ENCODE data around the gene ELP1.
"Not testable (repeated sequence)": the region's sequence is repeated elsewhere in the genome, so short reads cannot be mapped to it uniquely, and the experiment has no call there.

ELP1 gene

DNA sequence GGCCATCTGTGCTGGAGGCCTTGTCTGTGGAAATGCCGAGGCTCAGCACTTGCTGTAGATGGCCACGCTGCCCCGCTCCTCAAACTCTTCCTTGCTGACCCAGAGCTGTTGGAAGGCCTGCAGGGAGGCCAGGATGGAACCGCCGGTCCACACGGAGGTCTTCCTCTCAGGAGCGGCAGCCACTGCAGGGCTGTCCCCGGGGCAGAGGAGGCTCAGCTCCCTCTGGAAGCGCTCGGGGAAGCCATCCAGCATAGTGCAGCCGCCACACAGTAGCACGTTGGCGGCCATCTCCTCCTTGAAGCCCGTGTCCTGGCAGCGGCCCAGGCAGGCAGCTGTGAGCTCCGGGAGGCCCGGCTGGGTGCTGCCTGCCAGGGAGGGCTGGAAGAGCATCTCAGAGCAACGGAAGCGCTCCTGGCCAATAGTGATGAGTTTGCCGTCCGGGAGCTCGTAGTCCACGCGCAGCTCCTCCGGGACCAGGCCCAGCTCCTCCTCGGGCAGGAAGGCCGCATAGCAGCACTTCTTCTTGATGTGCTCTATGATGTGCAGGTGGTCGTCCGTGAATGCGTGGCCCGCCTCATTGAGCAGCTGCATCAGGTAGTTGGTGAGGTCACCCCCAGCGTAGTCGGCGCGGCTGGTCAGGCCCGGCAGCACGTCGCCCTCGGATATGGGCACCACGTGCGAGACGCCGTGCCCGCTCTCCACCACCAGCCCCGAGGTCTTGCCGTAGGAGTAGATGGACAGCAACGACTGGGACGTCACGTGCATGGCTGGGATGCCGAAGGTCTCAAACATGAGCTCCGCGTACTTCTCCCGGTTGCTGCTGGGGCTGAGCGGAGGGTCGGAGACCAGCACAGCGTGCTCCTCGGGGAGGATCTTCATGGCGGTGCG lies 79.0 kb downstream of the ELP1 start:
- no peak for DNase-seq (ENCODE audit: low spot score)

DNA sequence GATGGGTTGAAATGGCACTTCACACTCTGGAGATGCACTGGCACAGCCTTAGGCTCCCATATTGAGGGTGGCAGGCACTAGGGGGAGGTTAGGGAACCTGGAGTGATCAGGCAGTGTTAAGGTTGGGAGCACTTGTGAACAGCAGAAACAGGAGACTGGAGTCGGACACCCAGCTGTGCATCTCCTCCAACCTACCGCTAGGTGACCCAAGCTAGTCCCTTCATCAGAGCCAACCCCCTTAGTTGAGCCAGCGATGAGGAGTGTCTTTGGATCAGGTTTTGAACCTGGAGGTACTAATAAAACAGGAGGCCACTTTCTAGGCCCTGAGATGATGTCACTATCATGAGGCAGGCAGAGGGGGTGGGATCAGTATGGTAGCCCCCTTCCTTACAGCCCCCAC lies 79.8 kb downstream of the ELP1 start:
- no peak for DNase-seq (ENCODE audit: low spot score)

DNA sequence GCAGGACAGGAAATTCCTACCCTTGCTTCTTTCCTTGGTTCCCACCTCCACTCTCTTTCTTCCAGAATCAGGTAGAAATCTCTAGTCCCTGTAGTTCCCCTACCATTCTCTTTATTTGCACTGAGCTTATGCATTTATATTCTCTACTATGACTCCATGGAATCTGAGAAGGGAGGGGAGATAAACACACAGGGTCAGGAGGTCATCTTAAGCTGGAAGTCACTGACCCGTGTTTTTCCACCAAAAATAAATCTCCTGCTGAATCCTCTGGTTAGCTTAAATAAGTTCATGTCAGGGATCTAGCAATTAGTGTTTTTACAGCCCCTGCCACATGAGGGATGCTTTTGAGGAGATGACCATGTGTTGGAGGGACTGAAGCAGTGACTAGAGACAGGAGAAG lies 81.8 kb downstream of the ELP1 start:
- DNase-seq (ENCODE audit: low spot score), result no peak

DNA sequence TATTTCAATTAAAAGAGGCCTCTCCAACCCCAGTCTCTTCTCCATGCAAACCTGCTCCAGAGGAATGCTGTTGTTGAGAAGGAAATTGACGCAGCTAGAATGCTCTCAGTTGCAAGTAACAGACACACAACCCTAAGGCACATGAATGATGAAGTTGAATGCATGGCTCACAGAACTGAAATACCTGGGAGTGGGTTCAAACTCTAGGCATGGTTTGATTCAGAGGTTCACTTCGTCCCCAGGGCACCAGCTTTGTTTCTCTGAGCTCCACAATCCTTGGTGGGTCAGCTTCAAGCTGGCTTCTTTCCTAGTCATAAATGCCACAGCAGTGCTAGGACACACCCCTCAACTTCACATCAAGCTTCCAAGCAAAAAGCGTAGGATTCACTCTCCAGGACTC lies 82.8 kb downstream of the ELP1 start:
- DNase-seq (ENCODE audit: low spot score), result no peak

DNA sequence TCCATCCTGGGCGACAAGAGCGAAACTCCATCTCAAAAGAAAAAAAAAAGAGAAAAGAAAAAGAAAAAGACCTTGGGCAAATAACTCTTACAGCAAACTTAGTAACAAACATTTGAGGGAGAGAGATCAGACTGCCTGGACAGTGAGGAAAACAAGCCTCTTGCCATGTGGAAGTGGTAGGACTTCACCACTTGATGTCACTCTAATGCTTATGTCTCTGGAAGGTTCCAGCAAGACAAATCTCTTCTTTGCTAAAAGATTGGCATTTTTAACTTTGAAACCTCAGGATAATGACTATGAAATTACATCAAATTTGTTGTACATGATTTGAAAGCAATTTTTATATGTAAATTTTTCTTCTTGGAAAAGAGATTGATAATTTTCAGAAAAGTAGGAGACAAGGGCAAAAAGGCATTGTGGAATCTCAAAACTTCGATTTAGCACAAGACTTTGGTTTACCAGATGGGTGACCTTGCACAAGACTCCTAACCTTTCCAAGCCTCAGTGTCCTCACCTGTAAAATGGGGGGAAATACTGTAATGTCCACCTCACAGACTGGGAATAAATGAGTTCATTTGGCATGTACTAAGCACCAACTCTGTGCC lies 83.5 kb downstream of the ELP1 start:
- DNase-seq (ENCODE audit: low spot score), result peak; percentile 53

DNA sequence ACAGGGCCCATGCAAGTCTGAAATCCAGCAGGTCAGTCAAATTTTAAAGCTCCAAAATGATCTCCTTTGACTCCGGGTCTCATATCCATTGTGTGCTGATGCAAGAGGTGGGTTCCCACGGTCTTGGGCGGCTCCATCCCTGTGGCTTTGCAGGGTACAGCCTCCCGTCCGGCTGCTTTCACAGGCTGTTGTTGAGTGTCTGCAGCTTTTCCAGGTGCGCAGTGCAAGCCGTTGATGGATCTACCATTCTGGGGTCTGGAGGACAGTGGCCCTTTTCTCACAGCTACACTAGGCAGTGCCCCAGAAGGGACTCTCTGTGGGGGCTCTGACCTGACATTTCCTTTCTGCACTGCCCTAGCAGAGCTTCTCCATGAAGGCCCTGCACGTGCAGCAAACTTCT lies 85.6 kb downstream of the ELP1 start:
- DNase-seq (ENCODE audit: low spot score), result not testable (repeated sequence)

DNA sequence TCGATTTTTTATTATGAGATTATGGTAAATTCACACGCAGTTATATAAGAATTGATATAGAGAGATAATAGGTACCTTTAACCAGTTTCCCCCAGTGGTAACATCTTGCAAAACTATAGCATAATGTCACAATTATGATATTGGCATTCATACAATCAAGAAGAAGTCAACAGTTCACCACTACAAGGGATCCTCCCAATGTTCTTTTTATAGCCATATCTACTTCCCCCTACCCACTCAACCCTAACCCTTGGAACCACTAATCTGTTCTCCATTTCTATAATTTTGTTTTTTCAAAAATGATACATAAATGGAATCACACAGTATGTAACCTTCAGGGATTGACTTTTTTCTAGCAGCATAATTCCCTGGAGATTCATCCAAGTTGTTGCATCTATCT lies 88.0 kb downstream of the ELP1 start:
- no peak for DNase-seq (ENCODE audit: low spot score)

DNA sequence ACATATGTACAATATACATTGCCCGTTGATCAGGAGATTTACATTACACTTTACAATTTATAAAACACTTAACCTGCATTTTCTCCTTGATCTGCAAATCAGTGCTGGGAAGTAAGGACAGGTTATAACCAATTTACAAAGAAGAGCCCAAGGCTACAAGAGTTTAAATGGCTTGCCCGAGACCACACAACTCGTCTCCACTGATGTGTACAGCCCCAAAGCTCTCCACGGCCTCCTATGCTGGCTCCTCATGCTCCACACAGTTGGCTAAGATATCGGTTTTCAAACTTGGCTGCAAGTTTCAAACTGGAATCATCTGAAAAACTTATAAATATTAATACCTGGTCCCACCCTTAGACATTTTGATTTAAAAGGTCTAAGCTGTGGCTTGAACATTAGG lies 88.4 kb downstream of the ELP1 start:
- no peak for DNase-seq (ENCODE audit: low spot score)

DNA sequence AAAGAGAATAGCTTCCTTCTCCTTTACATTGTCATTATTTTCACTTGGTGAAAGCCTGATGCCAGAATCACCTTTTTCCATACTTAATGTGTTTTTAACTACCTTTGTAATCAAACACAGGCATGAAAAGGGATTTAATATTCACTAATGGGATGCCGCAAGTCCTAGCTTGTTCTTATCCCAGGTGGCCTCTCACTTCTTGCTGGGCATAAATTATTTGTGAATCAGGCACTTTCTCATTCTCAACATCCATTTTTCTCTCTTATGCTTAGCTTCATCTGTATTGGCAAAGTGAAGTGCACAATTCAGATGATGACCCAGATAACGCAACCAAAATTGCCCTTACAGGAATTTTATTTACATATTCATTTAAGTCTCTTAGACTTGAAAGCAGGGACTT lies 89.1 kb downstream of the ELP1 start:
- no peak for DNase-seq (ENCODE audit: low spot score)

DNA sequence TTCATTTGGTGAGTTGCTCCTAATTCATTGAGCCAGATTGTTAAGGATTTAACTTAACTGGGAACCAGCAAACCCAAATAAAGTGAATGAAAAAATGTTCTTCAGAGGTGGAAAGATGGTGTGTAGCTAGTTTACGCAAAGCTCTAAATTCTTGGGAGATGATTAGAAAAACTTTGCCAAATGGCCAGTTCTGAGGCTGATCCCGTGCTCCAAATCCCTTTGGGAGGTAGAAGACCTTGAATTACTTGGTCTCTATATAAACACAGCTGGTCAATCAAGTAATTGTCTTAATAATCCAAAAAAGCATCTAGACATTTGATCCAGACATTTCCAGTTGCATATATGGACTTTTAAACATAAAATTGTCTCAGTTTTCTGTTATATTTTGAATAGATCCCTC lies 89.5 kb downstream of the ELP1 start:
- no peak for DNase-seq (ENCODE audit: low spot score)

DNA sequence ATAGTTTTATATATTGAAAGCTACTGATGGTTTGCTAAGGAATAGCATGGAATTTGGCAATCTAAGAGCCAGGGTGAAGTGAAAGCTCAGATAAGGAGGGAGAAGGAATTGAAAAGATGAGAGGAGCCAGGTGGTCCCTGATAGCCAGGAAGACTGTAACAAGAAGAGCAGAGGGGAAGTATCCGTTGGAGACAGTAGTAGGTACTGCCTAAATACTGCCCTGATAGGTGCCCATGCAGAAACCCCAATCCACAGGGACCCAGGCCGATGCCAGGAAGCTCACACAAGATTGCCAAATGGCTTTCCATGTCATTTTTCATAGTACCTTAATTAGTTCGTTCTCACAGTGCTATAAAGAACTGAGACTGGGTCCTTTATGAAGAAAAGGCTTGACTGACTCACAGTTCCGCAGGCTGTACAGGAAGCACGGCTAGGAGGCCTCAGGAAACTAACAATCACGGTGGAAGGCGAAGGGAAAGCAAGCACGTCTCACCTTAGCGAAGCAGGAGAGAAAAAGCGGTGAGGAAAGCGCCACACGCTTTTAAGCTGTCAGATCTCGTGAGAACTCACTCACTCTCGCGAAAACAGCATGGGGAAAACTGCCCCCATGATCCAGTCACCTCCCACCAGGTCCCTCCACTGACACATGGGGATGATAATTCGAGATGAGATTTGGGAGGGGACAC lies 91.2 kb downstream of the ELP1 start:
- no peak for DNase-seq (ENCODE audit: low spot score)

DNA sequence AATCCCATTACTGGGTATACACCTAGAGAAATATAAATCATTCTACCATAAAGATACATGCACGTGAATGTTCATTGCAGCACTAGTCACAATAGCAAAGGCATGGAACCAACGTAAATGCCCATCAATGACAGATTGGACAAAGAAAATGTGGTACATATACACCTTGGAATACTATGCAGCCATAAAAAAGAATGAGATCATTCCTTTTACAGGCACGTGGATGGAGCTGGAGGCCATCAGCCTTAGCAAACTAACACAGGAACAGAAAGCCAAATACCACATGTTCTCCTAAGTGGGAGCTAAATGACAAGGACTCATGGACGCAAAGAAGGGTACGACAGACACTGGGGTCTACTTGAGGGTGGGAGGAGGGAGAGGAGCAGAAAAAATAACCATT lies 94.4 kb downstream of the ELP1 start:
- not testable (repeated sequence) for DNase-seq (ENCODE audit: low spot score)

DNA sequence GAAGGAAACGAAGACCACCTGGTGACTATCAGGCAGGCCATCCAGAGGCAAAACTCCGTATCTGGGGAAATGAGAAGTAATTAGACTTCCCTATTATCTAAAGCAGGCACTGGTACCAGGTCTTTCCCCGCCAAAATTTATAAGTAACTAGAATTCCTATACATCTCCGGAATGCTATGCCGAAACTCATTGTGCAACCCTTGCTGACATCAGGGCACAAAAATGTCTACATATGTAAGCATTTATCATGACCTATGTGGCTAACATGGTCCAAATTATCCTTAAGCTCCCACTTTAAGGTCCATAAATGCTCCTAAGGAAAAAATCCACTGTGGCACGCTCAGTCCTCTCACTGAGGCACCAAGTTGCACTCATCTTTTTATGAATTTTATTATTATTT lies 95.9 kb downstream of the ELP1 start:
- DNase-seq (ENCODE audit: low spot score), result no peak

DNA sequence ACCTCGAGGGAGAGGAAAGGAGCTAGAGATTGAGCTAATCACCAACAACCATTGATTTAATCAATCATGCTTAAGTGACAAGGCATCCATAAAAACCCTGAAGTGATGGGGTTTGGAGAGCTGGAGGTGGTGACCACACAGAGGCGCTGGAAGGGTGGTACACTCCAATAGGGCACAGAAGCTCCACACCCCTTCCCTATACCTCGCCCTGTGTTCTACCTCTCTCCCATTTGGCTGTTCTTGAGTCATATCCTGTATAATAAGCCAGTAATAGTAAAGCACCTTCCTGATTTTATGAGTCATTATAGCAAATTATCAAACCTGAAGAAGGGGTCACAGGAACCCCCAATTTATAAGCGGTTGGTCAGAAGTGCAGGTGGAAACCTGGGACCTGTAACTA lies 96.4 kb downstream of the ELP1 start:
- no peak for DNase-seq (ENCODE audit: low spot score)

DNA sequence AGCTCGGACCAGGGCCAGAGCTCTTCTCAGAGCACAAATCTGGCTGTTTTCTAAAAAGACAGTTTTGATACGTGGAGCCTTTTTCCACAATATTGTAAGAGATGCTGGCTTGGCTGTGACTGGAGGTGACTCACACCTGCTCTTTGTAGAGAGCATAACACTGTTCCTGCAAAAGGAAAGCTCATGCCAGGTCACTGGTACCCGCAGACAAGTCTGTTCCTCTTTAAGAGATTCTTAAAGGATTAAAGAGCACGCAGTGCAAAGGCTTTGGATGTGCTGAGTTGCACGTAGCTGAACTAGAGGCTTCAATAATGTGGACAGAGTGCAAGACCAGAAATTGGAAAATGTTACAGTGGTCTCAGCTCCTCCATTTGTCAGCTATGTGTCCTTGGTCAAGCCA lies 97.1 kb downstream of the ELP1 start:
- DNase-seq (ENCODE audit: low spot score), result no peak

DNA sequence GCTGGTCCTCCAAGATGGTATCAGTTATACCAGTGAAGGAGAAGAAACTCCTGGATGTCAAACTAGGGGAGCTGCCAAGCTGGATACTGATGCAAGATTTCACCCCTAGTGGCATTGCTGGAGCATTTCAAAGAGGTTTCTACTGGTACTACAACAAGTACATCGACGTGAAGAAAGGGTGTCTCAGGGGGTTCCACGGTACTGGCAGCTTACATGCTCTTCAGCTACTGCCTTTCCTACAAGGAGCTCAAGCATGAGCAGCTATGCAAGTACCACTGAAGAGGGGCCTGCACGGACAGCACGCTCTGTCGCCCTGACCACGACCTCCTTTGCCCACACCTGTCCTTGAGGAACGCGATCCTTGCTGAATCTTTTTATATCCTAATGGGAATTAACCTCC lies 97.6 kb downstream of the ELP1 start:
- DNase-seq (ENCODE audit: low spot score), result no peak

DNA sequence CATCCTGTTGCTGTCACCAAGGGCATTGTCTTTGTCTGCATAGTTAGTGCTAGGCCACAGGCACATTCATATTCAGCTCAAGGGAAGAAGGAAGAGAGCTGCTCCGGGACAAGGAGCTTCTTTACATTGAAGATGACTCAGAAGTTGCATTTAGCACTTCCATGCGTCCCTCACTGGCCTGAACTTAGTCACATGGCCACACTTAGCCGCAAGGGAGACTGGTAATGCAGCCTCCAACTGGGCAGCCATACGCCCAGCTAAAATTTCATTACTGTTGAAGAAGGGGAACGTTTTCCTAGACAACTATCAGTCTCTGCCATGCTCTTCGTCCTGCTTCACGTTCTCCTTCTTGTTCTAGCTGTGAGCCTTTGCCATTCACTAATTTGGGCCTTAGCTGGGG lies 98.1 kb downstream of the ELP1 start:
- no peak for DNase-seq (ENCODE audit: low spot score)

DNA sequence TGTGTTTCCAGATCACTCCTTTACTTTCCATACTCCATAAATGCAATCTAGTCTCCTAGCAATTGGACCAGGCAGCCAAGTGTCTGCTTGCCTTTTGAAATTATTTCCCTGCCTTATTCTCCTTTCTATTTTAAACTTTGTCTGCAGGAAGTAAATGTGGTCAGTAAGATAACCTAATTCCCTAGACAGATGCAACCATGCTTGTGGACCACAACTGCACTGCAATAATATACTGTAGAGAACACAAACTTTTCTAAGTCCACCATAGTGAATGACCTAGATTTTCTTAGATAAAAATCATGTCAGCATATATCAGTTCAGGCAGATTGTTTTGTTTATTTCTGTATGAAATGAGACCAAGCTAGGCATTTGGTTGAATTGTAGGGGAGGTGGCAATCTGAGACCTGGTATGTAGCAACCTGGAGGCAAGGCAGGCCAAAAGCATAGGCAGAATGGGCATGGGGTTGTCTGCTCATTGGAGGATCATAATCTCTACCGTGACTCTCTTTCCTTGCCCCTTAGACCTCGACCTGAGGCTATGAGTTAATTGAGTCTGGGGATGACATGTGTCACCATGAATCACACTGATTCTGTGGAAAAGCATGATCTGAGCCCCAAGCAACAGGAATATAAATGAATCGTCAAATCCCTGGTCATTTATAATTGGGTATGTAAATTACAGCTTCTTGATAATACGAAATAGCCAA lies 98.8 kb downstream of the ELP1 start:
- no peak for DNase-seq (ENCODE audit: low spot score)

DNA sequence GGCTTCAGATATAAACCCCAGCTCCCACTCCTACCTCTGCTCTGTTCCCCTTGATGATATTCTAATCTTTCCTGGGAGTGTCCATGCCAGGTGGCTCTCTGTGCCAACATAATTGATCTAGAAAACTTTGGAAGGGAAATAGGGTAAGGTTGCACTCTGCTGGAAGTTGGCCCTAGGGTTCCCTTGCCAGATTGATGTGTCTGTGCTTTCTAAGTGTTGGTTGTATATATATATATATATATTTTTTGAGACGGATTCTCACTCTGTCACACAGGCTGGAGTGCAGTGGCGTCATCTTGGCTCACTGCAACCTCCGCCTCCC lies 101.8 kb downstream of the ELP1 start:
- no peak for DNase-seq (ENCODE audit: low spot score)

DNA sequence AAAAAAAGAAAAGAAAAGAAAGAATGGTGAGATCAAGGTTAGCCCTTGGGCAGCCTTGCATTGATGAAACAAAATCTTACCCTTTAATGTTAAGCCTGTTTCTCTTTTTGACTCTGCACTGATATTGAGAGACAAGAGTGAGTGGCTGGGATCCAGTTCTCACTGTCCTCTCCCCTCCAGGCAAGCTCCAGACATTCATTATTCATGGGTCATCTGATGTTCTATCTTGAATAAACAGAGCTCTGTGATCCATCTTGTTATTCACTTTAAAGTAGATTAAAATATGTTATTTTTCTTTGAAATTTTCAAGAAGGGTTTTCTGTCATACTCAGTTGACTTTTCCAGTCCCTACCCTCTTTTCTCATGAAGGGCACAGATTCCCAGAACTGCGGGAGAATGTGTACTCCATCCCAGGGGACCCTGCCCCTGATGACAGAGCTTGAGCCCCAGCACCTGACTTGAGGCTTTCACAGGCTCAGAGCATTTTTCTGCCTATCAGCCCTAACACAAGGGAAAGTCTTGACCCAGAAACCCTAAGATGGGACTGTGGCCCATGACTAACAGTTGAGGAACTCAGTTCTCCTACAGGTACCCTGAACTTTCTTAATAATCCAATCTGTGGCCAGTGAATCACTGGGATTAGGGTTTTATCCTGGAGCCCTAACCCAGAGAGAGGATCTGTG lies 102.3 kb downstream of the ELP1 start:
- DNase-seq (ENCODE audit: low spot score), result no peak

DNA sequence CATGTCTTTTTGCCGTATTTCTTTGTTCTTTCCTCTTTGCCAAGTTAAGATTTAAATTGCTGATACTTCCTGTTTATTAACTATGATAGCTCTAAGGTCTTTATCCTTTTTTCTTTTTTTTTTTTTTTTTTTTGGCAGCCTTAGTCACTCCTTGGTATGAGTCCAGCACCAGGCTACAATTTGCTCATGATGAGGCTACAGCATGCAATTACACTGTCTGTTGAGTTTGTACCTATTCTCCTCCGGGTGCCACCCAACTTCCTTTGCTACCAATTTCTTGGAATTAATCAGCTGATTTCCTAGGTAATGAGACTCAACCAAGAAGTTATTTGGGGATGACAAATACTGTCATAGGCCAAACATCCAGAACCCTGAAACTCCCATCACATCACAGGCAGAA lies 103.7 kb downstream of the ELP1 start:
- DNase-seq (ENCODE audit: low spot score), result no peak

DNA sequence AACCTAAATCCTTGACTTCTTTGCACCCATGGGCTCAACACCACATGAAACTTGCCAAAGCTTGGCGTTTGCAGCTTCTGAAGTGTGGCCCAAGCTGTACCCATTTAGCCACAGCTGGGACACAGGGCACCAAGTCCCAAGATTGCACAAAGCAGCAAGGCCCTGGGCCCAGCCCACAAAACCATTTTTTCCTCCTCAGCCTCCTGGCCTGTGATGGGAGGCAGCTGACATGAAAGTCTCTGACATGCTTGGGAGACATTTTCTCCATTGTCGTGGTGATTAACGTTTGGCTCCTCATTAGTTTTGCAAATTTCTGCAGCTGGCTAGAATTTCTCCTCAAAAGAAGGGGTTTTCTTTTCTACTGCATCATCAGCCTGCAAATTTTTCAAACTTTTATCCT lies 110.1 kb downstream of the ELP1 start:
- no peak for DNase-seq (ENCODE audit: low spot score)

Data from RKO (cell line).